HepG2 (cell line): ENCODE results near the gene SGMS1. TPM values are rescaled to one million over a fixed set of nuclear protein-coding genes. Genes with fewer than 3 reads are reported as not detected.
A peak's percentile ranks its signal among the peaks of the same experiment; 100 is the strongest.

ENCODE experiments used
- ARNT2 ChIP-seq: sonication (generic); formaldehyde crosslinking; IDR thresholded peaks from 2 replicates; pipeline ENCODE4 v1.8.0; 2022; ENCODE audit warnings: mild to moderate bottlenecking, low read depth, missing genetic modification reagents, moderate library complexity
- ARNTL ChIP-seq: sonication (generic); formaldehyde crosslinking; IDR thresholded peaks from 2 replicates; pipeline ENCODE4 v1.4.0; 2020; ENCODE audit warnings: mild to moderate bottlenecking, missing genetic modification reagents
- FOXK1 ChIP-seq: sonication (generic); formaldehyde crosslinking; IDR thresholded peaks from 2 replicates; pipeline ENCODE4 v1.4.0; 2020; ENCODE audit warnings: low read depth, missing genetic modification reagents, borderline replicate concordance
- FOXO1 ChIP-seq: sonication (generic); formaldehyde crosslinking; IDR thresholded peaks from 2 replicates; pipeline ENCODE4 v1.4.0; 2020; ENCODE audit warnings: missing genetic modification reagents
- GATAD1 ChIP-seq: IDR thresholded peaks from 2 replicates; pipeline ENCODE4 v1.6.1; 2016; ENCODE audit warnings: missing genetic modification reagents, missing compliant biosample characterization
- KDM4B ChIP-seq: sonication (generic); formaldehyde crosslinking; IDR thresholded peaks from 2 replicates; pipeline ENCODE4 v1.4.0; 2020; ENCODE audit warnings: missing genetic modification reagents
- REPIN1 ChIP-seq: sonication (generic); formaldehyde crosslinking; IDR thresholded peaks from 2 replicates; pipeline ENCODE4 v1.8.0; 2022; ENCODE audit warnings: missing genetic modification reagents, low read depth, mild to moderate bottlenecking, borderline replicate concordance
- SAP130 ChIP-seq: IDR thresholded peaks from 2 replicates; pipeline ENCODE4 v1.6.1; 2016; ENCODE audit warnings: low read depth
- SP1 ChIP-seq, 2 experiments: fragments of 450-650 bp in 1 of 2; sonication (generic) in 1 of 2; formaldehyde crosslinking in 1 of 2; IDR thresholded peaks; 2 replicates each; pipeline versions ENCODE4 v1.4.0 to v1.6.1; 2016 to 2020; ENCODE audit warnings: missing genetic modification reagents in 1 of 2
- SPEN ChIP-seq: sonication (generic); formaldehyde crosslinking; IDR thresholded peaks from 2 replicates; pipeline ENCODE4 v1.5.1; 2020; ENCODE audit warnings: low read depth, mild to moderate bottlenecking, missing genetic modification reagents
- ZNF121 ChIP-seq: sonication (generic); formaldehyde crosslinking; IDR thresholded peaks from 2 replicates; pipeline ENCODE4 v1.5.0; 2020; ENCODE audit warnings: mild to moderate bottlenecking, missing genetic modification reagents
- ZNF263 ChIP-seq: sonication (generic); formaldehyde crosslinking; IDR thresholded peaks from 2 replicates; pipeline ENCODE4 v1.4.0; 2020; ENCODE audit warnings: missing genetic modification reagents
- ZNF337 ChIP-seq: sonication (generic); formaldehyde crosslinking; IDR thresholded peaks from 2 replicates; pipeline ENCODE4 v1.5.1; 2020; ENCODE audit warnings: missing genetic modification reagents, low read depth, mild to moderate bottlenecking, borderline replicate concordance
- ZNF350 ChIP-seq: sonication (generic); formaldehyde crosslinking; IDR thresholded peaks from 2 replicates; pipeline ENCODE4 v1.4.0; 2020; ENCODE audit warnings: mild to moderate bottlenecking, low read depth, missing genetic modification reagents, borderline replicate concordance
- ZNF383 ChIP-seq: sonication (generic); formaldehyde crosslinking; IDR thresholded peaks from 2 replicates; pipeline ENCODE4 v1.4.0; 2020; ENCODE audit warnings: missing genetic modification reagents, mild to moderate bottlenecking, borderline replicate concordance
- ZNF598 ChIP-seq: sonication (generic); formaldehyde crosslinking; IDR thresholded peaks from 2 replicates; pipeline ENCODE4 v1.5.1; 2020; ENCODE audit warnings: mild to moderate bottlenecking, missing genetic modification reagents, borderline replicate concordance
- ZNF83 ChIP-seq: sonication (generic); formaldehyde crosslinking; IDR thresholded peaks from 2 replicates; pipeline ENCODE4 v1.4.0; 2020; ENCODE audit warnings: missing genetic modification reagents, mild to moderate bottlenecking, borderline replicate concordance
- polyA plus RNA-seq, 8 experiments: library from polyadenylated mRNA; depleted of rRNA in 3 of 8; stranded (reverse) in 7 of 8; unstranded in 1 of 8; fragments of >200 nt; fragmentation: Illumina TruSeq in 4 of 8; extraction: Trizol in 4 of 8; gene quantifications; 2 replicates each; pipeline versions ENCODE4 v1.2.1 to v1.2.3, GENCODE V29; 2011 to 2016; ENCODE audit warnings: low read depth in 4 of 8, missing spikeins in 1 of 8, mixed read lengths in 1 of 8; ENCODE audit not compliant: insufficient read depth in 1 of 8
- total RNA-seq, 5 experiments: library from RNA; depleted of rRNA; stranded (reverse); fragments of >200 nt; fragmentation: Illumina TruSeq; extraction: Trizol; gene quantifications; 2 replicates each; pipeline ENCODE4 v1.2.3, GENCODE V29; 2016; ENCODE audit warnings: low read depth in 1 of 5
- TF ChIP-seq, protein P1 (sequence below): sonication (generic); formaldehyde crosslinking; IDR thresholded peaks from 2 replicates; pipeline ENCODE4 v1.4.0; 2020; ENCODE audit warnings: mild to moderate bottlenecking, missing genetic modification reagents
- TF ChIP-seq, protein P2 (sequence below): IDR thresholded peaks from 2 replicates; pipeline ENCODE4 v1.6.1; 2016; ENCODE audit warnings: low read depth, control low read depth
- TF ChIP-seq, protein P3 (sequence below), 2 experiments: sonication (generic) in 1 of 2; formaldehyde crosslinking in 1 of 2; IDR thresholded peaks; 2 replicates each; pipeline versions ENCODE4 v1.6.1 to v1.9.0; 2014 to 2022; ENCODE audit warnings: antibody characterized with exemption in 1 of 2, borderline replicate concordance in 1 of 2, inconsistent platforms in 1 of 2, low read depth in 1 of 2, missing genetic modification reagents in 1 of 2

The SGMS1 gene
- total and polyA plus RNA-seq, 2 of the 13 experiments (the other 11 are each of a cell fraction or from before 2014, with no cell fraction given) = 6.5 to 15.1 TPM

- TF ChIP-seq ZNF350 (CRISPR knock-in tag) (no peak), KDM4B (no peak), FOXO1 (CRISPR knock-in tag) (peak; percentile 15; the same call in 1 of the 2 replicates), SP1 (IDR thresholded peaks at IDR 0.05) (no peak), SP1 (CRISPR knock-in tag; IDR thresholded peaks at IDR 0.05) (peak; percentile 93), ZNF263 (CRISPR knock-in tag) (no peak), ZNF337 (CRISPR knock-in tag) (0 out of 2 replicates have a peak, but pooled peaks have one; percentile 41), ZNF121 (no peak), GATAD1 (CRISPR knock-in tag) (0 out of 2 replicates have a peak, but pooled peaks have one; percentile 15), SAP130 (CRISPR knock-in tag) (peak; percentile 74), ZNF598 (CRISPR knock-in tag) (no peak; the same call in 1 of the 2 replicates), ZNF383 (no peak), ARNTL (CRISPR knock-in tag) (0 out of 2 replicates have a peak, but pooled peaks have one; percentile 29), SPEN (CRISPR knock-in tag) (peak; percentile 8; the same call in 1 of the 2 replicates), ARNT2 (CRISPR knock-in tag) (peak; percentile 49; the same call in 1 of the 2 replicates), ZNF83 (CRISPR knock-in tag) (no peak), REPIN1 (CRISPR knock-in tag) (peak; percentile 58; the same call in 1 of the 2 replicates), FOXK1 (peak; percentile 48; the same call in 1 of the 2 replicates)
- TF ChIP-seq, protein P1, sequence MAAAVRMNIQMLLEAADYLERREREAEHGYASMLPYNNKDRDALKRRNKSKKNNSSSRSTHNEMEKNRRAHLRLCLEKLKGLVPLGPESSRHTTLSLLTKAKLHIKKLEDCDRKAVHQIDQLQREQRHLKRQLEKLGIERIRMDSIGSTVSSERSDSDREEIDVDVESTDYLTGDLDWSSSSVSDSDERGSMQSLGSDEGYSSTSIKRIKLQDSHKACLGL = peak; percentile 91
- TF ChIP-seq, protein P2, sequence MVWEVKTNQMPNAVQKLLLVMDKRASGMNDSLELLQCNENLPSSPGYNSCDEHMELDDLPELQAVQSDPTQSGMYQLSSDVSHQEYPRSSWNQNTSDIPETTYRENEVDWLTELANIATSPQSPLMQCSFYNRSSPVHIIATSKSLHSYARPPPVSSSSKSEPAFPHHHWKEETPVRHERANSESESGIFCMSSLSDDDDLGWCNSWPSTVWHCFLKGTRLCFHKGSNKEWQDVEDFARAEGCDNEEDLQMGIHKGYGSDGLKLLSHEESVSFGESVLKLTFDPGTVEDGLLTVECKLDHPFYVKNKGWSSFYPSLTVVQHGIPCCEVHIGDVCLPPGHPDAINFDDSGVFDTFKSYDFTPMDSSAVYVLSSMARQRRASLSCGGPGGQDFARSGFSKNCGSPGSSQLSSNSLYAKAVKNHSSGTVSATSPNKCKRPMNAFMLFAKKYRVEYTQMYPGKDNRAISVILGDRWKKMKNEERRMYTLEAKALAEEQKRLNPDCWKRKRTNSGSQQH (CRISPR knock-in tag) = peak; percentile 82; the same call in 1 of the 2 replicates
- TF ChIP-seq, protein P3, sequence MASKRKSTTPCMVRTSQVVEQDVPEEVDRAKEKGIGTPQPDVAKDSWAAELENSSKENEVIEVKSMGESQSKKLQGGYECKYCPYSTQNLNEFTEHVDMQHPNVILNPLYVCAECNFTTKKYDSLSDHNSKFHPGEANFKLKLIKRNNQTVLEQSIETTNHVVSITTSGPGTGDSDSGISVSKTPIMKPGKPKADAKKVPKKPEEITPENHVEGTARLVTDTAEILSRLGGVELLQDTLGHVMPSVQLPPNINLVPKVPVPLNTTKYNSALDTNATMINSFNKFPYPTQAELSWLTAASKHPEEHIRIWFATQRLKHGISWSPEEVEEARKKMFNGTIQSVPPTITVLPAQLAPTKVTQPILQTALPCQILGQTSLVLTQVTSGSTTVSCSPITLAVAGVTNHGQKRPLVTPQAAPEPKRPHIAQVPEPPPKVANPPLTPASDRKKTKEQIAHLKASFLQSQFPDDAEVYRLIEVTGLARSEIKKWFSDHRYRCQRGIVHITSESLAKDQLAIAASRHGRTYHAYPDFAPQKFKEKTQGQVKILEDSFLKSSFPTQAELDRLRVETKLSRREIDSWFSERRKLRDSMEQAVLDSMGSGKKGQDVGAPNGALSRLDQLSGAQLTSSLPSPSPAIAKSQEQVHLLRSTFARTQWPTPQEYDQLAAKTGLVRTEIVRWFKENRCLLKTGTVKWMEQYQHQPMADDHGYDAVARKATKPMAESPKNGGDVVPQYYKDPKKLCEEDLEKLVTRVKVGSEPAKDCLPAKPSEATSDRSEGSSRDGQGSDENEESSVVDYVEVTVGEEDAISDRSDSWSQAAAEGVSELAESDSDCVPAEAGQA (IDR thresholded peaks at IDR 0.05; ENCODE audit: low read depth) = peak; percentile 39; the same call in 1 of the 2 replicates
- TF ChIP-seq, protein P3 (CRISPR knock-in tag; IDR thresholded peaks at IDR 0.05; ENCODE audit: borderline replicate concordance) = no peak; the same call in 1 of the 2 replicates
Observed at GRCh38 chr10:50624413-50624865, 683 bp upstream of the SGMS1 start (continued).
